Stimulated activated memory B cell treated with anti-CD40 and anti-IgM and Interleukin-4, amounts not matched to agents 10 μg/mL and 1 μg/mL and 100 μg/mL, for 72 hours (primary cell): ENCODE measurements around the gene ATP5MK.
"Not testable (repeated sequence)": the region's sequence is repeated elsewhere in the genome, so short reads cannot be mapped to it uniquely, and the experiment has no call there.

Experiments
- ATAC-seq: fragments of 150-1000 bp; cut with Tn5 transposase; 2 replicates; pipeline ENCODE4 v1.10.0; 2021
- H3K27ac Mint-ChIP-seq: one replicate; pipeline ENCODE4 v1.8.0; 2022; ENCODE audit warnings: mild to moderate bottlenecking, mixed read lengths
- H3K27me3 Mint-ChIP-seq: one replicate; pipeline ENCODE4 v1.8.0; 2022; ENCODE audit warnings: mixed read lengths
- H3K36me3 Mint-ChIP-seq: one replicate; pipeline ENCODE4 v1.8.0; 2022; ENCODE audit warnings: mixed read lengths
- H3K4me1 Mint-ChIP-seq: one replicate; pipeline ENCODE4 v1.8.0; 2022; ENCODE audit warnings: mixed read lengths
- H3K4me3 Mint-ChIP-seq: one replicate; pipeline ENCODE4 v1.8.0; 2022; ENCODE audit warnings: mild to moderate bottlenecking, moderate library complexity, mixed read lengths
- H3K9me3 Mint-ChIP-seq: one replicate; pipeline ENCODE4 v1.8.0; 2022; ENCODE audit warnings: mixed read lengths

The ATP5MK gene

GRCh38 chr10:103419101-103419500 is 22.8 kb upstream of the ATP5MK start:
- Mint-ChIP-seq H3K27me3 (no peaks in the 10 kb centered on the region), H3K4me3 (no peak overlapping the region), H3K9me3 (no peaks in the 10 kb centered on the region), H3K4me1 (no peaks in the 10 kb centered on the region), H3K27ac (no peak overlapping the region), H3K36me3 (peaks cover 69% of the 10 kb centered on the region)
- no peak for ATAC-seq

- Mint-ChIP-seq H3K4me3 (no peak overlapping the region), H3K9me3 (no peaks in the 10 kb centered on the region), H3K36me3 (peaks cover 59% of the 10 kb centered on the region), H3K4me1 (no peaks in the 10 kb centered on the region), H3K27ac (no peak overlapping the region), H3K27me3 (no peaks in the 10 kb centered on the region)
- no peak for ATAC-seq
These were observed 21.3 kb upstream of the ATP5MK start for GRCh38 chr10:103417601-103418000.

- H3K27me3 Mint-ChIP-seq, H3K27ac Mint-ChIP-seq, H3K4me3 Mint-ChIP-seq, ATAC-seq, H3K4me1 Mint-ChIP-seq, H3K9me3 Mint-ChIP-seq: not testable (repeated sequence)
- H3K36me3 Mint-ChIP-seq = peaks cover 54% of the 10 kb centered on the region
These were observed 20.8 kb upstream of the ATP5MK start for GRCh38 chr10:103417148-103417469.

DNA sequence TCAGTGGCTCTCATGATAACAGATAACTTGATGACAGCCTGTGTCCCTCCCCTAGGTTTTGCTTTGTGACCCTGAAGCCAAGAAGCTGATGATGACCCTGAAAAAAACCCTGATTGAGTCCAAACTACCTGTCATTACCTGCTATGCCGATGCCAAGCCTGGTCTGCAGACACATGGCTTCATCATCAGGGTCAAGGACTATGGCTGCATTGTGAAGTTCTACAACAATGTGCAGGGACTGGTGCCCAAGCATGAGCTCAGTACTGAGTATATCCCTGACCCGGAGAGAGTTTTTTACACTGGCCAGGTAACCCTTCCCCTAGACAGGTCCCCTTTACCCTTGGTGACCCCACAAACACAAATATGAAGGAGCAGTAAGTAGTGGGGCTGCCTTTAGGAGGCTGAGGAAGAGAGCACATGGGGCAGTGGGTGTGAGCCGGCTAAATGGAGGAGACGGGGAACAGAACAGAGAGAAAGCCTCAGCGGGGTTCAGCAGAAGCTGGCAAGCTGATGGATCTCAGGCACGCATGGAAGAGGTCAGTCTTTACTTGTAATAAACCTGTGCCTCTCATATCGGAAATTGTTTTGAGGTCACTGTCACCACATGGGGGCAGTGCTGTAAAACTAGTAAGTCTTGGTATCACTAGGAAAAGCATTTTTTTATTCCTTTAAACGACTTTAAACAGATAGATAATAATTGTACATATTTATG is 20.3 kb upstream of the ATP5MK start:
- no peak for ATAC-seq
- peaks cover 53% of the 10 kb centered on the region for H3K36me3 Mint-ChIP-seq
- H3K27me3 Mint-ChIP-seq = no peaks in the 10 kb centered on the region
- no peaks in the 10 kb centered on the region for H3K4me1 Mint-ChIP-seq
- H3K9me3 Mint-ChIP-seq = no peaks in the 10 kb centered on the region
- no peak overlapping the region for H3K27ac Mint-ChIP-seq
- no peak overlapping the region for H3K4me3 Mint-ChIP-seq

DNA sequence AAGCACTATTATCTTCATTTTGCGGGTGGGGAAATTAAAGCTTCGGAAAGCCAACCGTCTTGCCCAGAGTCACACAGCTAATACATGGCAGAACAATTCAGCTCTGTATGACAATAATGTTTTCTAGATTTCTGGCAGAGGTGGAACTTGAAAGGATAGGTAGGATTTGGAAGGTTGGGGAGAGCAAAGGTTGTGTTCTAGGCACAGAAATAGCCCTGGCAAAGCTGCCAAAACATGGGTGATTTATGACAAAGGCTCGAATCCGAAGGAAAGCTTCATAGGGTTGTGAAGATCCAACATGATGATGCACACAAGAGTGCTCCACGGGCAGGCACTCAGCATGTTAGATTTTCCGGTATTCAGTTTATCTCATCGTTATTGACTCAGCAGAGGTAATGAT is 19.3 kb upstream of the ATP5MK start:
- ATAC-seq = no peak
- no peaks in the 10 kb centered on the region for H3K9me3 Mint-ChIP-seq
- no peak overlapping the region for H3K27ac Mint-ChIP-seq
- H3K36me3 Mint-ChIP-seq = peaks cover 48% of the 10 kb centered on the region
- no peaks in the 10 kb centered on the region for H3K27me3 Mint-ChIP-seq
- no peaks in the 10 kb centered on the region for H3K4me1 Mint-ChIP-seq
- H3K4me3 Mint-ChIP-seq = no peak overlapping the region

GRCh38 chr10:103413564-103413963 is 17.3 kb upstream of the ATP5MK start:
- Mint-ChIP-seq H3K4me1 (no peaks in the 10 kb centered on the region), H3K27ac (no peak overlapping the region), H3K9me3 (no peaks in the 10 kb centered on the region), H3K27me3 (no peaks in the 10 kb centered on the region), H3K4me3 (no peak overlapping the region), H3K36me3 (peaks cover 56% of the 10 kb centered on the region)
- ATAC-seq = no peak

- Mint-ChIP-seq H3K4me3 (peak overlapping the region; percentile 94), H3K4me1 (peaks cover 46% of the 10 kb centered on the region), H3K27me3 (no peaks in the 10 kb centered on the region), H3K9me3 (no peaks in the 10 kb centered on the region), H3K36me3 (peaks cover 35% of the 10 kb centered on the region), H3K27ac (peak overlapping the region; percentile 89)
- ATAC-seq = no peak
These were observed 1.0 kb upstream of the ATP5MK start for GRCh38 chr10:103397191-103397825.

- Mint-ChIP-seq H3K4me1 (peaks cover 46% of the 10 kb centered on the region), H3K36me3 (peaks cover 35% of the 10 kb centered on the region), H3K27ac (peak overlapping the region; percentile 89), H3K27me3 (no peaks in the 10 kb centered on the region), H3K4me3 (peak overlapping the region; percentile 94), H3K9me3 (no peaks in the 10 kb centered on the region)
- no peak for ATAC-seq
These were observed 463 bp upstream of the ATP5MK start for GRCh38 chr10:103396789-103397087.

DNA sequence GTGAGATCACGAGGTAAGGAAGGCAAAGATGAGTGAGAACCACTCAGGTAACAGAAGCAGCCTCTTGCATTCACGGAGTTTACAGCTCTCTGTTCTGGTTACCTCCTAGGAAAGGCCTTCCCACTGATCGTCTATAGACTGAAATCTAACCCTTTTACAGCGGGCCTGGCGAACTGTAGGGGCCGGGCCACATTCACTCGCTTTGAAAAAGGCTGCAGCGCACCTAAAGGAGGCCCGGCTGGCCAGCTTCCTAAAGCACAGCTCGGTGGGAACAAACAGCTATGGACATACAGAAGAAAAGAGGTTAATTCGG is 565 bp downstream of the ATP5MK start:
- H3K36me3 Mint-ChIP-seq = peaks cover 28% of the 10 kb centered on the region
- H3K9me3 Mint-ChIP-seq = no peaks in the 10 kb centered on the region
- ATAC-seq = no peak
- no peaks in the 10 kb centered on the region for H3K27me3 Mint-ChIP-seq
- peak overlapping the region; percentile 89 for H3K27ac Mint-ChIP-seq
- peaks cover 46% of the 10 kb centered on the region for H3K4me1 Mint-ChIP-seq
- peak overlapping the region; percentile 94 for H3K4me3 Mint-ChIP-seq

DNA sequence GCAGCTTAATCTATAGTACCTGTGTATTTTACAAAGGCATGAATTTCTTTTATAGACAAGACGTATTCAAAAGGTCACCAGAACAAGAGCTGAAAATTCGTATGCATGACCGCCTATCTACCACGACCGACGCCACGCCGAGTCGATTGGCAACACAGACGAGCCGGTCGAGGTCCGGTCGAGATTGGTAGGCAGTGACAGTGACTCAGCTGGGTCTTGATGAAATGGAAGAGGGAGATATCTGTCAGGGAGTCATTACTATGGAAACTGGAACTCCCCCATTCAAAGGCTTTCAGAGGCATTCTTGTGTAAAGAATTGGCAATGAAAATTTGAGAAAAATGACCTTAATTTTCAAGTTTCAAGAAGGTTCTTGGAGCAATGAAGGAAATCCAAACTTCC is 2.1 kb downstream of the ATP5MK start:
- H3K9me3 Mint-ChIP-seq = no peaks in the 10 kb centered on the region
- H3K36me3 Mint-ChIP-seq = peaks cover 16% of the 10 kb centered on the region
- ATAC-seq = no peak
- no peaks in the 10 kb centered on the region for H3K27me3 Mint-ChIP-seq
- H3K4me3 Mint-ChIP-seq = peak overlapping the region; percentile 71
- H3K27ac Mint-ChIP-seq = no peak overlapping the region
- H3K4me1 Mint-ChIP-seq = peaks cover 46% of the 10 kb centered on the region

- Mint-ChIP-seq H3K9me3 (no peaks in the 10 kb centered on the region), H3K4me3 (no peak overlapping the region), H3K27ac (no peak overlapping the region), H3K36me3 (peaks cover 26% of the 10 kb centered on the region), H3K27me3 (no peaks in the 10 kb centered on the region), H3K4me1 (no peaks in the 10 kb centered on the region)
- peak; percentile 80 for ATAC-seq
These were observed 13.5 kb downstream of the ATP5MK start for GRCh38 chr10:103382769-103383168.

DNA sequence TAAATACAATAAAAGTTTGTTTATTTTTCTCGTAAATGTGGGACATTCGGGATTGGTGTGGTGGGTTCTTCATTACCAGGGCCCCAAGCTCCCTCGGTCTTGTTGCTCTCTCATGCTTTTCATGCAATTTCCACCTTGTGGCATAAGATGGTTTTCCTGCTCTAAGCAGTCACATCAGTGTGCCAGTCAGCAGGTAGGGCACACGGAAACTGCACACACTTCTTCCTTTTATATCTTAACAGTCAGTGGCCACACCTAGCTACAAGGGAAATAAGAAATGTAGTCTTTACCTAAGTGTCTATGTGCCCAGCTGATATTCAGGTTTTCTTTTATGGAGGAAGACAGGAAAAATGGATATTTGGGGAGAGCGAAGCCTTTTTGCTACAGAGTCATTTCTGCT is 22.0 kb downstream of the ATP5MK start:
- Mint-ChIP-seq H3K36me3 (peaks cover 31% of the 10 kb centered on the region), H3K9me3 (no peaks in the 10 kb centered on the region), H3K27me3 (no peaks in the 10 kb centered on the region), H3K4me1 (peaks cover 4% of the 10 kb centered on the region), H3K27ac (no peak overlapping the region), H3K4me3 (no peak overlapping the region)
- no peak for ATAC-seq

- Mint-ChIP-seq H3K9me3 (no peaks in the 10 kb centered on the region), H3K4me1 (peaks cover 4% of the 10 kb centered on the region), H3K27me3 (no peaks in the 10 kb centered on the region), H3K27ac (no peak overlapping the region), H3K36me3 (peaks cover 27% of the 10 kb centered on the region), H3K4me3 (no peak overlapping the region)
- no peak for ATAC-seq
These were observed 22.7 kb downstream of the ATP5MK start for GRCh38 chr10:103373544-103373943.

DNA sequence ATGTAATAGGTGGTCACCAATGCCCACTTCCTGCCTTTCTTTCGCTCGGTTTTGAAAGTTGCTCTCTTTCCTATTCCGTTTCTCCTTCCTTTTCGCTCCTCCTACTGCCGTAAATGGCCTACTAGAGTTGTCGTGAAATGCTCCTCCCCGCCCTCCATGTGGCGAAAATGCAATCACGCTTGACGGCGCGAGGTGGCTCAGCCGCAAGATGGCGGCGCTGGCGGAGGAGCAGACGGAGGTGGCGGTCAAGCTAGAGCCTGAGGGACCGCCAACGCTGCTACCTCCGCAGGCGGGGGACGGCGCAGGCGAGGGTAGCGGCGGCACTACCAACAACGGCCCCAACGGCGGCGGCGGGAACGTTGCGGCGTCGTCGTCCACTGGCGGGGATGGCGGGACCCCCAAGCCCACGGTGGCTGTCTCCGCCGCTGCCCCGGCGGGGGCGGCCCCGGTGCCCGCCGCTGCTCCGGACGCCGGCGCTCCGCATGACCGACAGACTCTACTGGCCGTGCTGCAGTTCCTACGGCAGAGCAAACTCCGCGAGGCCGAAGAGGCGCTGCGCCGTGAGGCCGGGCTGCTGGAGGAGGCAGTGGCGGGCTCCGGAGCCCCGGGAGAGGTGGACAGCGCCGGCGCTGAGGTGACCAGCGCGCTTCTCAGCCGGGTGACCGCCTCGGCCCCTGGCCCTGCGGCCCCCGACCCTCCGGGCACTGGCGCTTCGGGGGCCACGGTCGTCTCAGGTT is 28.3 kb downstream of the ATP5MK start, which contains the start of gene TAF5:
Gene TAF5 (plus strand): TSS at position 195 of the 737 bp plus-strand sequence. CDS start 14 bp downstream, at position 209.
- H3K4me1 Mint-ChIP-seq = peaks cover 4% of the 10 kb centered on the region
- peak within 1 kb of the TSS; percentile 86 for H3K27ac Mint-ChIP-seq
- H3K27me3 Mint-ChIP-seq = no peaks in the 10 kb centered on the region
- ATAC-seq = peak; percentile 85
- H3K36me3 Mint-ChIP-seq = no peaks in the 10 kb centered on the region
- peak within 1 kb of the TSS; percentile 83 for H3K4me3 Mint-ChIP-seq
- no peaks in the 10 kb centered on the region for H3K9me3 Mint-ChIP-seq

- Mint-ChIP-seq H3K4me1 (peaks cover 4% of the 10 kb centered on the region), H3K36me3 (no peaks in the 10 kb centered on the region), H3K4me3 (peak overlapping the region; percentile 83), H3K9me3 (no peaks in the 10 kb centered on the region), H3K27ac (peak overlapping the region; percentile 86), H3K27me3 (no peaks in the 10 kb centered on the region)
- no peak for ATAC-seq
These were observed 28.9 kb downstream of the ATP5MK start for GRCh38 chr10:103367379-103367781.

DNA sequence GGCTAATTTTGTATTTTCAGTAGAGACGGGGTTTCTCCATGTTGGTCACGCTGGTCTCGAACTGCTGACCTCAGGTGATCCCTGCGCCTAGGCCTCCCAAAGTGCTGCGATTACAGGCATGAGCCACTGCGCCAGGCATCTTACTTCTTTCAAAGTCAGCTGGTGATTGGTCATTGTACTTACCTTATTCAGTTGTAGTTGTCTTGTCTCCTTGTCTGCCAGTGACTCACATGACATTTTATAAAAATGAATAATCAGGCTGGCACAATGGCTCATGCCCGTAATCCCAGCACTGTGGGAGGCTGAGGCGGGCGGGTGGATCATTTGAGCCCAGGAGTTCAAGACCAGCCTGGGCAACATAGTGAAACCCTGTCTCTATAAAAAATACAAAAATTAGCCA is 35.5 kb downstream of the ATP5MK start:
- H3K9me3 Mint-ChIP-seq, H3K36me3 Mint-ChIP-seq, H3K27ac Mint-ChIP-seq, H3K27me3 Mint-ChIP-seq, H3K4me3 Mint-ChIP-seq, ATAC-seq, H3K4me1 Mint-ChIP-seq: not testable (repeated sequence)
